ENCODE results near the gene CDC42EP2.

- no peak for TF ChIP-seq CTCF (IDR thresholded peaks at IDR 0.05)
- TF ChIP-seq RFX5 (IDR thresholded peaks at IDR 0.05; ENCODE audit: low read length): no peak
- TF ChIP-seq RCOR1 (IDR thresholded peaks at IDR 0.05; ENCODE audit: low read length): no peak
- no peak for TF ChIP-seq FOXM1 (IDR thresholded peaks at IDR 0.05; ENCODE audit: low read depth)
- no peak for TF ChIP-seq POLR2AphosphoS5 (IDR thresholded peaks at IDR 0.05; ENCODE audit: low read depth, low read length)
- TF ChIP-seq PBX3 (IDR thresholded peaks at IDR 0.05): no peak
- no peak for TF ChIP-seq NRF1 (IDR thresholded peaks at IDR 0.05; ENCODE audit: low read depth, low read length)
These were observed 38.7 kb downstream of the CDC42EP2 start for GRCh38 chr11:65353376-65353775.
